ENCODE data around the gene GP1BA. TPM values are rescaled to one million over a fixed set of nuclear protein-coding genes. Genes with fewer than 3 reads are reported as not detected.

The GP1BA gene
- total RNA-seq, 1 experiment from 2014 or later: not detected

GRCh38 chr17:4897785-4898184, 34.3 kb upstream of the GP1BA start:
- Histone ChIP-seq H3K9me3 (ENCODE audit: insufficient read depth, low read depth) (no peaks in the 10 kb centered on the region), H4K20me1 (ENCODE audit: insufficient read depth) (no peaks in the 10 kb centered on the region), H3K27me3 (ENCODE audit: insufficient read depth, low read depth) (no peaks in the 10 kb centered on the region), H3K79me2 (ENCODE audit: low read depth) (no peaks in the 10 kb centered on the region), H3K27ac (no peak overlapping the region), H3F3A (ENCODE audit: insufficient read depth, low read depth) (peaks cover 23% of the 10 kb centered on the region; the same call in 1 of the 2 replicates), H3K4me3 (no peak overlapping the region), H3K9me2 (ENCODE audit: insufficient read depth) (no peaks in the 10 kb centered on the region), H3K36me3 (ENCODE audit: low read depth) (no peaks in the 10 kb centered on the region), H3K4me1 (replicated peaks; ENCODE audit: insufficient read depth) (peaks cover 3% of the 10 kb centered on the region), H3K4me2 (no peak overlapping the region), H2AFZ (no peak overlapping the region)
- CTCF ChIA-PET: no interaction called here
- intact Hi-C loops (cut with micrococcal nuclease; ENCODE audit: unreplicated experiment): no loop called here
- TF ChIP-seq EZH2 (IDR thresholded peaks at IDR 0.05; ENCODE audit: low read depth) (no peak), CTCF (conservative IDR thresholded peaks at IDR 0.05) (no peak)
- DNase-seq: no peak
- BruUV-seq (replicated peaks): no TSS peak
- POLR2A ChIA-PET (ENCODE audit: unreplicated experiment): interaction anchor here (1.2 kb wide), 1 partner anchor 160 kb away, joined by 4 read pairs; no protein-coding TSS in a partner anchor

GRCh38 chr17:4898351-4898750, 33.7 kb upstream of the GP1BA start:
- BruUV-seq (replicated peaks): no TSS peak
- intact Hi-C loops (cut with micrococcal nuclease; ENCODE audit: unreplicated experiment): no loop called here
- Histone ChIP-seq H3K4me1 (replicated peaks; ENCODE audit: insufficient read depth) (peaks cover 9% of the 10 kb centered on the region), H4K20me1 (ENCODE audit: insufficient read depth) (no peaks in the 10 kb centered on the region), H3F3A (ENCODE audit: insufficient read depth, low read depth) (peaks cover 29% of the 10 kb centered on the region; the same call in 1 of the 2 replicates), H3K9me3 (ENCODE audit: insufficient read depth, low read depth) (no peaks in the 10 kb centered on the region), H3K9me2 (ENCODE audit: insufficient read depth) (no peaks in the 10 kb centered on the region), H2AFZ (no peak overlapping the region), H3K36me3 (ENCODE audit: low read depth) (no peaks in the 10 kb centered on the region), H3K79me2 (ENCODE audit: low read depth) (no peaks in the 10 kb centered on the region), H3K4me2 (no peak overlapping the region), H3K27ac (no peak overlapping the region; the same call in 1 of the 2 replicates), H3K27me3 (ENCODE audit: insufficient read depth, low read depth) (no peaks in the 10 kb centered on the region), H3K4me3 (no peak overlapping the region)
- ChIA-PET POLR2A (ENCODE audit: unreplicated experiment) (no interaction called here), CTCF (no interaction called here)
- TF ChIP-seq EZH2 (IDR thresholded peaks at IDR 0.05; ENCODE audit: low read depth) (no peak), CTCF (conservative IDR thresholded peaks at IDR 0.05) (no peak)
- DNase-seq: no peak

GRCh38 chr17:4898927-4899326, 33.1 kb upstream of the GP1BA start:
- Histone ChIP-seq H3K4me3 (no peak overlapping the region), H2AFZ (no peak overlapping the region), H3K4me2 (no peak overlapping the region), H3K9me2 (ENCODE audit: insufficient read depth) (no peaks in the 10 kb centered on the region), H3K9me3 (ENCODE audit: insufficient read depth, low read depth) (no peaks in the 10 kb centered on the region), H3F3A (ENCODE audit: insufficient read depth, low read depth) (peaks cover 31% of the 10 kb centered on the region; the same call in 1 of the 2 replicates), H3K36me3 (ENCODE audit: low read depth) (no peaks in the 10 kb centered on the region), H3K27ac (no peak overlapping the region), H3K4me1 (replicated peaks; ENCODE audit: insufficient read depth) (peaks cover 13% of the 10 kb centered on the region), H4K20me1 (ENCODE audit: insufficient read depth) (no peaks in the 10 kb centered on the region), H3K27me3 (ENCODE audit: insufficient read depth, low read depth) (no peaks in the 10 kb centered on the region), H3K79me2 (ENCODE audit: low read depth) (no peaks in the 10 kb centered on the region)
- BruUV-seq (replicated peaks): no TSS peak
- TF ChIP-seq CTCF (conservative IDR thresholded peaks at IDR 0.05) (no peak), EZH2 (IDR thresholded peaks at IDR 0.05; ENCODE audit: low read depth) (no peak)
- ChIA-PET POLR2A (ENCODE audit: unreplicated experiment) (no interaction called here), CTCF (interaction anchor here (0.6 kb wide), 1 partner anchor 300 kb away, joined by 4 read pairs; no protein-coding TSS in a partner anchor)
- intact Hi-C loops (cut with micrococcal nuclease; ENCODE audit: unreplicated experiment): no loop called here
- no peak for DNase-seq
